ENCODE results near the gene DDX1.

DNA sequence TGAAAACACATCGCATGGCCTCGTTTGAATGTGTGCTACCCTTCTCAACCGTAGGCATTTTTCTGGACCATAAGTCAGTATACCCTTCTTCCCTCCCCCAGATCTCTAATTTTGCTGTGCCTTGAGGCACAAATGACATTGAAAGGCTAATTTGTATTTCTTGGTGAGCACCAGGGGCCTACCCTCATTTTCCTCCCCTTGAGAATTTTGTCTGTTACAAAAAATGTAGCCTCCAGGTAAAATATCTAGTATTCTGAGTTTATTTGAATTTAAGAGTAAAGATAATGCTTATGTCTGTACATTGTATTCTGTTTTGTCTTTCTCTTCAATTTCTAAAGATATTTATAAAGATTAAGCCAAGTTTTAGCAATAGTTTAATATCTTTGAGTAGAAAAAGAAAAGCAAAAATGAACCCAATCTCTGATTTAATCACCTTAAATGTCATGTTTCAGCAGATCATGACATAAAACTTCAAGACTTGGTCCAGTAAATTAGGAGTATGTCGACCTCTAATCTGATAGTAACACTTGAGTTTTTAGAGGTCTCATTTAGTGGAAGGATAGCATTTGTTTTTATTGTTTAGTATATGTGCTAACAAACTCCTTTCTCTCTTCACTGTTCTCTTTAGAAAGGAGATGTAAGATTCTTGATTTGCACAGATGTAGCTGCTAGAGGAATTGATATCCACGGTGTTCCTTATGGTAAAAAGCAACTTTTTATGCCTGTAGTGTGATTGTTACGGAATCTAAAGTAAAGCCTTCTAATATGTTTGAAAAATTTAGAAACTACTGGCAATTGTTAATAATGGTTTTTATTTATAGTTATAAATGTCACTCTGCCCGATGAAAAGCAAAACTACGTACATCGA, 36.4 kb downstream of the DDX1 start:
- TF ChIP-seq, protein P1, sequence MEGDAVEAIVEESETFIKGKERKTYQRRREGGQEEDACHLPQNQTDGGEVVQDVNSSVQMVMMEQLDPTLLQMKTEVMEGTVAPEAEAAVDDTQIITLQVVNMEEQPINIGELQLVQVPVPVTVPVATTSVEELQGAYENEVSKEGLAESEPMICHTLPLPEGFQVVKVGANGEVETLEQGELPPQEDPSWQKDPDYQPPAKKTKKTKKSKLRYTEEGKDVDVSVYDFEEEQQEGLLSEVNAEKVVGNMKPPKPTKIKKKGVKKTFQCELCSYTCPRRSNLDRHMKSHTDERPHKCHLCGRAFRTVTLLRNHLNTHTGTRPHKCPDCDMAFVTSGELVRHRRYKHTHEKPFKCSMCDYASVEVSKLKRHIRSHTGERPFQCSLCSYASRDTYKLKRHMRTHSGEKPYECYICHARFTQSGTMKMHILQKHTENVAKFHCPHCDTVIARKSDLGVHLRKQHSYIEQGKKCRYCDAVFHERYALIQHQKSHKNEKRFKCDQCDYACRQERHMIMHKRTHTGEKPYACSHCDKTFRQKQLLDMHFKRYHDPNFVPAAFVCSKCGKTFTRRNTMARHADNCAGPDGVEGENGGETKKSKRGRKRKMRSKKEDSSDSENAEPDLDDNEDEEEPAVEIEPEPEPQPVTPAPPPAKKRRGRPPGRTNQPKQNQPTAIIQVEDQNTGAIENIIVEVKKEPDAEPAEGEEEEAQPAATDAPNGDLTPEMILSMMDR (IDR thresholded peaks at IDR 0.05) = no peak
- no peak for TF ChIP-seq POLR2A (IDR thresholded peaks at IDR 0.05)

Data from uterus (tissue), 2 donors.